OCI-LY3 (cell line): ENCODE results near the gene ZNF836.

Experiments
- CTCF ChIP-seq: fragments of 200-600, 300-600 bp; sonication (generic); IDR thresholded peaks from 2 replicates; pipeline ENCODE4 v1.5.1; 2014; ENCODE audit warnings: antibody characterized with exemption, low read length, low read depth
- EZH2phosphoT487 ChIP-seq: fragments of 200-600 bp; shearing (Covaris generic); IDR thresholded peaks from 2 replicates; pipeline ENCODE4 v1.6.1; 2018; ENCODE audit warnings: antibody characterized with exemption, mixed run types, low read depth

- no peak for TF ChIP-seq CTCF
- no peak for TF ChIP-seq EZH2phosphoT487
These were observed 46.2 kb upstream of the ZNF836 start for GRCh38 chr19:52217576-52217975.
